Activated CD8-positive, alpha-beta memory T cell treated with anti-CD3 and anti-CD28 coated beads for 36 hours (primary cell): ENCODE data around the gene FIG4. TPM values are rescaled to one million over a fixed set of nuclear protein-coding genes. Genes with fewer than 3 reads are reported as not detected.
"Not testable (repeated sequence)": the region's sequence is repeated elsewhere in the genome, so short reads cannot be mapped to it uniquely, and the experiment has no call there.

ENCODE experiments used
- CTCF ChIA-PET: fragments of 350-600 bp; sonication (Branson Sonifier 250); formaldehyde crosslinking; loops from one replicate; lab custom pipeline; 2021; ENCODE audit warnings: antibody characterized with exemption; lab: Charles Lee
- POLR2A ChIA-PET: fragments of 350-600 bp; sonication (Branson Sonifier 250); formaldehyde crosslinking; loops from one replicate; lab custom pipeline; 2021; ENCODE audit warnings: antibody characterized with exemption; lab: Charles Lee
- total RNA-seq, 2 experiments: library from RNA; stranded (reverse); gene quantifications; one replicate each; pipeline ENCODE4 v1.2.3, GENCODE V29; 2021

FIG4 gene
- total RNA-seq, 2 experiments from 2014 or later: 12.1 to 12.4 TPM

DNA sequence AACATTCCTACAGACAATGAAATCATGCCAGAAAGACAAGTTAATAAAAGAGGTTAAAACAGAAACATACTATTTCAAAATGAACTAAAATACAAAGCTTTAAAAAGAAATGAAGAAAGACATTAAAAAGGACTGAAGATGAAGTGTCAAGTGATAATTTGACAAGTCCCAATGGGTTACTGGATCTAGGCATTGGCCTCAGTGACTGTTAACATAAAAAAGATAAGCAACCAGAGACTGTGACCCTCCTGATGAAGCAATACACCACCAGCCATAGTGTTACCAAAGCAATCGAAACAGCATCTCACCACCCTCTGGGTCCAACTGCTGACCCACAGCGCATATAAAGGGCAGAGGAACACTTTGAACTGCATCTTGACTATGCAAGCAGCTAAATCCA, 130.3 kb downstream of the FIG4 start:
- ChIA-PET POLR2A (no interaction called here), CTCF (no interaction called here)

DNA sequence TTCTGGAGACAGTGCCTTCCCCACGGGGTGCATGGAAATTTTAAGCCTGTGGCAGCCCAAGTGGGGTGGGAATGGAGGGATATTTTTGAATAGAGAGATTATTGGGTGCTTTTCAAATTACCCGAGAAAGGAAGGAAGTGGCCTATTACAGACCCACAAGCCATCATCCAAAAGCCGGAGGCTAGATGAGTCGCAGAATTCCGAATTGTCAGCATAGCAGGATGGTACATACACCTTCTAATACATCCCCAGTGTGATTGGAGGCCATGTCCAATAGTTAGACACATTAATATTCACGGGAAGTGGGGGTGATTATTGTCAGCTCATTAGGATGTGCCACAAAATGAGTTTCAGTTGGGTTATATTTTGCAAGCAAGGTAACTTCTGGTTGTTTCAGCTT, 133.0 kb downstream of the FIG4 start:
- ChIA-PET CTCF (no interaction called here), POLR2A (no interaction called here)

DNA sequence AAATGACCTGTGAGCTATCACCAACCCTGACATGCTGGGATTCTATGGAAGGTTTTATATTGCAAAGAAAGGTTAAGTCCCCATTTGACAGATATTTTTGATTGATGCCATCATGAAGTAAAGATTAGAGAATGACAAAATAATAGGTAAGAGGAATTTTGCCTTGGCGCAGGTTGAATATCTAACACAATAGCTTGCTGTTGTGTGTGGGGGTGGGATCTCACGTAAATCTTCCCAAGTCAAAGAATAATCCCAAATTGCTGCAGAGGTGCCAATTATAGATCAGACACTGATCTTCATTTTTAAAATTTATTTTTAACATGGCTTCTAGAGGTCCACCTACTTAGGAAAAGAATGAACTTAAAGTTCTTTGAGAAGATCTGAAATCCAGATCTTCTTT, 135.5 kb downstream of the FIG4 start:
- ChIA-PET CTCF (no interaction called here), POLR2A (no interaction called here)

DNA sequence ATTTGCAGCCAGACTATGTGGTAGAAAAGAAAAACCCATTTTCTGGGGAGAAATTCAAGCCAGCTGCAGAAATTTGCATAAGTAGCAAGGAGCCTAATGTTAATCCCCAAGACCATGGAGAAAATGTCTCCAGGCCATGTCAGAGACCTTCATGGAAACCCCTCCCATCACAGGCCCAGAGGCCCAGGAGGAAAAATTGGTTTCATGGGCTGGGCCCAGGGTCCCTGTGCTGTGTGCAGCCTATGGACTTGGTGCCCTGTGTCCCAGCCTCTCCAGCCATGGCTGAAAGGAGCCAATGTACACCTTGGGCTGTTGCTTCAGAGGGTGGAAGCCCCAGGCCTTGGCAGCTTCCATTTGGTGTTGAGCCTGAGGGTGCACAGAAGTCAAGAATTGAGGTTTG, 140.3 kb downstream of the FIG4 start:
- CTCF ChIA-PET, POLR2A ChIA-PET: not testable (repeated sequence)

DNA sequence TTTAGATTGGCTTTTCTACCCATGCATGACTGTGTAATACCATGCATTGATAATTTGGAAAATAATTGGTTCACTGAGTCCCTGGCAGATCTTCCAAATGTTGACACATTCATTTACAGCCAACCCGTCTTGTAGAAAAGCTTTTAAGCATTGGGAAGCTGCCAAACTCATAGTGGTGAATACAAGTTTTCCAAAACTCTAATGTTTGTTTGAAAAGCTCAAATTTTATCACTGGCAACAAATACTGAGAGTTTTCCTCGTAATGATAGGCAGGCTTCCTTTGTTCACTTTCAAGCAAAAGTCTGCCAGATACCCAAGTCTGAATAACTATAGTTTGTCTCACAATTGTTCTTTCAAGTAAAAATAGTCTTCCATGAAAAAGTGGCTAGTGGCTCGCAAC, 143.0 kb downstream of the FIG4 start:
- ChIA-PET POLR2A (no interaction called here), CTCF (interaction anchor here (0.5 kb wide), 1 partner anchor 205 kb away, joined by 4 read pairs; no protein-coding TSS in a partner anchor)

DNA sequence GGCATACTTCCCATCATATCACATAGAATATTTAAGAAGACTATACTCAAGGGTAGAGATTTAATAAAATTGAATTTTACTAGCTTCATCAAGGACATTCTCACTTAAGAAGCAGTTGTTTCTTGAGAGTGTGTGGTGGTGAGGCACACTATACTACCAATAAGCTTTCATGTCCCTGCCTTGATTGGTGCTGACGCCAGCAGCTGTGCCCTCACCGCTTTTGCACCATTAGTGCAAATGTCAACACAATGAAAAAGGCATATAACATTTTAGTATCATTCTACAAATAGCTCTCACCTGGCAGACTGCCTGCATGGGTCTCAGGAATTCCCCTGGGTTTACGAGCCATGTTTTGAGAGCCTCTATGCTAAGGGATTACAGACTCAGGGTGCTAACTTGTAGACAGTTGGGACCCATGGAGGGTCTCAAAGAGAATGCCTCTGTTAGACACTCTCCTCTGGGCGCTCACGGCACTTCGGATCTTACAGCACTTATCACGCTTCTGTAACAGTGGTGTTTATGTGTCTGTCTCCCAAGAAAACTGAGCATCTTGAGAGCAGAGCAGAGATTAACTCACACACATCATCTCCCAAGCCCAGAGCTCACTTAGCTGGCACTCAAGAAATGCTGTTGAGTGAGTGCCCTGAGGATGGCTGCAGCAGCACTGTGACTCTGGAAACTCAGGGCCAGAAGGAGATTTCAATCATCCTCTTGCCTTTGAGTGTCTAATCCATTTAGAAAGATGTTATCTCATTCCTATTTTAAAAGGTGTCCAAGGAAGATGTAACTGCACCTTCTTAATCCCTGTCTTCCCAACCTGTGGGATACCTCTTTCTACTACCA, 143.7 kb downstream of the FIG4 start:
- ChIA-PET POLR2A (no interaction called here), CTCF (interaction anchor here (0.5 to 0.6 kb wide), 2 partner anchors 204 to 309 kb away, joined by 4 to 5 read pairs; no protein-coding TSS in a partner anchor)

DNA sequence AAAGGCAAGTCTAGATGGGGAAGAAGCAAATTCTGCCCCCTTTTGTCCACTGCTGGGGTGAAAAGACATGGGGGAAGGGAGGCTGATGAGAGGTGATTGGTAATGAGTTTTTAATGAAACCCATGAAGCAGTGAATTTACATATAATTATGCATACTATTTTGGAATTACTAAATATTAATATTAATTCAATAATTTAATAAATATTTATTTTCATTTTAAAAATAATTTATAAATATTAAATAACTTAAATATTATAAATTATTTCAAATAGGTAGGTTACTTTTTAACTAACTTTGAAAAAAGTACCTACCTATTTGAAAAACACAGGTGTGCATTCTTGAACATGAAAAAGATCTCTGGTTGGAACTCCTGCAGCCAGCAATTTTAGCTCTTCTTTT, 148.9 kb downstream of the FIG4 start:
- ChIA-PET CTCF (no interaction called here), POLR2A (no interaction called here)

DNA sequence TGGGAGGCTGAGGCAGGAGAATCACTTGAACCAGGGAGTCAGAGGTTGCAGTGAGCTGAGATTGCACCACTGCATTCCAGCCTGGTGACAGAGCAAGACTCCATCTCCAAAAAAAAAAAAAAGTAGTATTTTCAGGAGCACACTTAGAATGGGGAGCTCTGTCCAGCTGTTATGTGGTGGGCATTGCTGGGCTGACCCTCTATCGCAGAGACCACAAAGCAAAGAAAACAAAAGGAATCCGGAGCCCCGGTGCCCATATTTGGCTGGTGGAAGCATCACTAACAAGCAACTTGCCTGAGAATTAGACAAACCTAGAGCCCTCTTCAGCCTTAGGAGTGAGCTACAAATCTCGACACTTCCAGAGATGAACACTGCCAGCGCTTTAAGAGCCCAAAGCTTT, 149.7 kb downstream of the FIG4 start:
- CTCF ChIA-PET: no interaction called here
- POLR2A ChIA-PET: no interaction called here

DNA sequence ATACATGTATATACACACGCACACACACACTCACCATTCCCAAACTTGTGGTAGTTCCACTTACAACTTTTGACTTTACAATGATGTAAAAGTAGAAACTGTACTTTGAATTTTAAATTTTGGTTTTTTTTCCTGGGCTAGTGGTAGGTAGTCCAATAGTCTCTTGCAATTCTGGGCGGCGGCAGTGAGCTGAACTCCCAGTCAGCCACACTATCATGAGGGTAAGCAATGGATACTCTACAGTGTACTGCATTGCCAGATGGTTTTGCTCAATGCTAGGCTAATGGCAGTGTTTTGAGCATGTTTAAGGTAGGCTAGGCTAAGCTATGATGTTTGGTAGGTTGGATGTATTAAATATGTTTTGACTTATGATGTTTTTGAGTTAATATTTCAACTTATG, 150.8 kb downstream of the FIG4 start:
- ChIA-PET POLR2A (no interaction called here), CTCF (no interaction called here)

DNA sequence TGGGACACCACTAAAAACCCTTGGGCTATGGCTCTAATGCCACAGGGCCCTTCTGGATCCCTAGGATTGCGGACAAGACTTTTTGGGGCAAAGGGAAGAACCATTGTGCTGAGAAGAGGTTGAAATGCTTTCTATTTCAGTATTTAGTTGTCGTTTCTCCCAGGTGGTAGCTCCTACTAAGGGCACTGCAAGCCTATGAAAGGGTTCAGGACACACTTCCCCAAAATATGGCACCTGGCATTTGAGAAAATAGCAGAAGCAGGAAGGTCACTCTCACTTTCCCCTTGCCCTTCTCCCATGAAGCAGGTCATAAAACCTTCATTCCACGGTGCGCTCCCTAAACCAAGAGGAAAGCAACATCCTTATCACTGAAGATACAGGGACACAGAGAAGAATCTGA, 161.6 kb downstream of the FIG4 start:
- POLR2A ChIA-PET: no interaction called here
- CTCF ChIA-PET: no interaction called here

DNA sequence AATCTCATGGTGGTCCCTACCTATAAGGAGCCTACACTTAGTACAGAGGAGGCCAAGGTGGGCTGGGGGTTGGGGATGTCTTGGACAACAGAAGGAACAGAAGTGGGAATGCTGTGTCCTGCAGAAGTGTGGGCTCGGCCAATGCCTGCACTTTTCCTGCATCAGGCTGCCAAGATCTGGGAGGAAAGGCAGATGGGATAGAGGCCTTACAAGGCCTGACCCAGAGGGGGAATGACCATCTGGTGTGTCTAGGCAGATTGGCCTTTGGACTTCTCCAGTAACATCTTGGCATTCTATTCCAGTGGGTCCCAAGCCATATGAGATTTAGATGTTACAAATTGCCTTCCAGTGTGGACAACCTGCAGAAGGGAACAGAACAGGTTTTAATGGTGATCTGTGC, 162.3 kb downstream of the FIG4 start:
- CTCF ChIA-PET: no interaction called here
- POLR2A ChIA-PET: no interaction called here

DNA sequence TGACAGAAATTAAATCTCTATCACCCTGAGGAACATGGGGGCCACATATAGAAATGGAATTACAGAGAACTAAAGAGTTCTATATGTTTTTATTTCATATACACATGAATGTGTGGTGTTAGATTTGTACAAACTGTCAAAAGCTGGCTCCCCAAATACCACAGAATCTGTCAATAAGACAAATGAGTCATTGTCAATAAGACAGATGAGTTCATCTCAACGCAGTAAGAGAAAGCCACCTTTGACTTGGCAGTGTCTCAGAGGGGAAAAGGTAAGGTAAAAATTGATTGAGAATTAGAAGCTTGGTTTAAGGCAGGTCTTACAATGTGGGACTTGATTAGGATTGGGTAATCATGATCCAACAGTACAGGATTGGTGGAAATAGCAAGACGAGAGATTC, 162.9 kb downstream of the FIG4 start:
- CTCF ChIA-PET: no interaction called here
- POLR2A ChIA-PET: no interaction called here

DNA sequence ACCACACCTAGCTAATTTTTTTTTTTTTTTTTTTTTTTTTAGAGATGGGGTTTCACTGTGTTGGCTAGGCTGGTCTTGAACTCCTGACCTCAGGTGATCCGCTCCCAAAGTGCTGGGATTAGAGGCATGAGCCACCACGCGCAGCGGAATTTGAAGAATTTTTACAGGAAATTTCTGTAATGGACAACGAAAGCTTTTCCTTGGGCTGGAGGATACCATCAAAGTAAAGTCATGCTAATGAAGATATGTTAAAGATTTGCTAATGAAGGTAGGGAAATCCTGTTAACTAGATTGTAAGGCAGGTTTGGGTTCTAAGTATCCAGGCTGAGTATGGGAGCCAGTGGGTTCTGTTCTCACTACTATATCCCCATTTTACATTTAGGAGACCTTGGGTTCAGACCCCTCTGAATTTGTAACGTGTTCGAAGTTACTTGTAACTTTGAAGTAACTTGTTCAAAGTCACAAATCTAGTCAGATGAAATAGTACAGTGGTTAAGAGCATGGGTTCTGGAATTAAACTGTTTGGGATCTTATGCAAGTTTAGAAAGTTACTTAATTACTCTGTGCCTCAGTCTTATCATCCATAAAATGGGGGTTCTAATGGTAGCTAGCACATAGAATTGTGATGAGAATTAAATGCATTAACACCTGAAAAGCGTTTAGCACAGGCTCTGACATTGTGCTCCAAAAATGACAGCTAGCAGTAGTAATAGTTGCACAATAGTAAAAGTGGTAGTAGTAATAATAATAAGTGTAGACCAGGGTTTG, 163.6 kb downstream of the FIG4 start:
- ChIA-PET POLR2A (no interaction called here), CTCF (no interaction called here)

DNA sequence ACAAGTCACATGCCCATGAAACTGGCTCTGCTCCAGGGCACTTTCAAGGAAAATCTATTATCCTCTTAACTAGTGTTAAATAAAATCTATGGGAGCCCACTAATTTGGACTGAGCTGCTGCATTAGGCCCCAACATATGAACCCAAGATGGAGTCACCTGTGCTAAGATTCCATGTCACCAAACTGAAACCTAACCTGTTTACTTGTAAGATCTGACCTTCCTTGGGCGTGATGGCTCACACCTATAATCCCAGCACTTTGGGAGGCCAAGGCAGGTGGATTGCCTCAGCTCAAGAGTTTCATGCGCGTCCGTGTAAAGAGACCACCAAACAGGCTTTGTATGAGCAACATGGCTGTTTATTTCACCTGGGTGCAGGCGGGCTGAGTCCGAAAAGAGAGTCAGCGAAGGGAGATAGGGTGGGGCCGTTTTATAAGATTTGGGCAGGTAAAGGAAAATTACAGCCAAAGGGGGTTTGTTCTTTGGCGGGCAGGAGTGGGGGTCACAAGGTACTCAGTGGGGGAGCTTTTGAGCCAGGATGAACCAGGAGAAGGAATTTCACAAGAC, 164.5 kb downstream of the FIG4 start:
- CTCF ChIA-PET: not testable (repeated sequence)

DNA sequence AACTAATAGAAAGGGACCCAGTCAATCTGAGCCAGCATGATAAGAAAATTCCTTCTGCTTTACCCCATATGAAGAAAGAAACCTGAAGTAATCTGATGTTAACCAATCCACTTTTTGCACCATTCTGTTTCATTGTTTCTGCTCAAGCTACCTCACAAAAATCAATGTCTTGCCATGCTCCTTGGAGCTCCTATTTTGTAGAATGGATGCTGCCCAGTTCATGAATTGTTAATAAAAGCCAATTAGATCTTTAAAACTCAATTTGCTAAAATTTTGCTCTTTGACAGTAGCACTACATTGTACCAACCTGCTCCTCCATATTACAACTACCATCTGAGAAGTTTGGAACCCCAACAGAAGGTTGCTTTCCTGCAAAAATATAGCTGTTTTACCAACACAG, 170.8 kb downstream of the FIG4 start:
- POLR2A ChIA-PET: interaction anchor here (0.6 kb wide), 1 partner anchor 14 kb away, joined by 5 read pairs; no protein-coding TSS in a partner anchor

More for the DNA sequence above, 164.5 kb downstream of the FIG4 start:
- POLR2A ChIA-PET: not testable (repeated sequence)

DNA sequence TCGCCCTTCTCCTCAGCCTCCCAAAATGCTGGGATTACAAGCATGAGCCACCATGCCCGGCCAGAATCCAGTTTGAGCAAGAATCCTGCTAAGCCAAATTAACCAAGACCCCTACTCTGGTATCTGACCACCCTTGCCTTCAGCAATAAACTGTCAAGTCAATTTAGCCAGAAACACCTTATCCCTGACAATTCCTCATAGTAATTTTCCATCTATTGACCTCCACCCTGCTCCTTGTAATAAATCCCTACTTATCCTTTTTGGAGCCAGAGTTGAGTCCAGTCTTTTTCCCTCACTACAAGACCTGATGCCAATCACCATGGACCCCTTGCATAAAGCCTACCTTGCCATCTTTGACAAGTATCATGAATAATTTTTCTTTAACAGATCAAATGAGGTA, 173.0 kb downstream of the FIG4 start:
- ChIA-PET CTCF (no interaction called here), POLR2A (no interaction called here)

More for the DNA sequence above, 170.8 kb downstream of the FIG4 start:
- CTCF ChIA-PET: interaction anchor here (0.7 kb wide), 1 partner anchor 1772 kb away, joined by 3 read pairs; no protein-coding TSS in a partner anchor

DNA sequence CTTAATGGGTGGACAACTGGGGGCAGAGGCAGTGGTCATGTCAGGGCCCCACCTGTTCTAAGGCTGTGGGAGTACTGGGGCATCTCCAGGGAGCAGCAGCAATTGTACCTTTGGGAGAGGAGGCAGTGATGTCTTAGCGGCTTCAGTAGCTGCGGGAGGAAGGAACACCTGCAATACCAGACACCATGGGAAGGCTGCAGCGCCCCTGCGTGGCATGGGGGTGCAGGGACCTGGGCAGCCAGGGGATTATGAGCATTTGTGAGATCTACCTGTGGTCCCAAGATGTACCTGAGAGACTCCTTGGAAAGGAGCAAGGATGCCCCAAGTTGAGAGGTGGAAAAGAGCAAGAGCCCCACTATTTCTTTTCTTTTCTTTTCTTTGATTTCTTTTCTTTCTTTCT, 174.9 kb downstream of the FIG4 start:
- POLR2A ChIA-PET: no interaction called here
- CTCF ChIA-PET: no interaction called here

DNA sequence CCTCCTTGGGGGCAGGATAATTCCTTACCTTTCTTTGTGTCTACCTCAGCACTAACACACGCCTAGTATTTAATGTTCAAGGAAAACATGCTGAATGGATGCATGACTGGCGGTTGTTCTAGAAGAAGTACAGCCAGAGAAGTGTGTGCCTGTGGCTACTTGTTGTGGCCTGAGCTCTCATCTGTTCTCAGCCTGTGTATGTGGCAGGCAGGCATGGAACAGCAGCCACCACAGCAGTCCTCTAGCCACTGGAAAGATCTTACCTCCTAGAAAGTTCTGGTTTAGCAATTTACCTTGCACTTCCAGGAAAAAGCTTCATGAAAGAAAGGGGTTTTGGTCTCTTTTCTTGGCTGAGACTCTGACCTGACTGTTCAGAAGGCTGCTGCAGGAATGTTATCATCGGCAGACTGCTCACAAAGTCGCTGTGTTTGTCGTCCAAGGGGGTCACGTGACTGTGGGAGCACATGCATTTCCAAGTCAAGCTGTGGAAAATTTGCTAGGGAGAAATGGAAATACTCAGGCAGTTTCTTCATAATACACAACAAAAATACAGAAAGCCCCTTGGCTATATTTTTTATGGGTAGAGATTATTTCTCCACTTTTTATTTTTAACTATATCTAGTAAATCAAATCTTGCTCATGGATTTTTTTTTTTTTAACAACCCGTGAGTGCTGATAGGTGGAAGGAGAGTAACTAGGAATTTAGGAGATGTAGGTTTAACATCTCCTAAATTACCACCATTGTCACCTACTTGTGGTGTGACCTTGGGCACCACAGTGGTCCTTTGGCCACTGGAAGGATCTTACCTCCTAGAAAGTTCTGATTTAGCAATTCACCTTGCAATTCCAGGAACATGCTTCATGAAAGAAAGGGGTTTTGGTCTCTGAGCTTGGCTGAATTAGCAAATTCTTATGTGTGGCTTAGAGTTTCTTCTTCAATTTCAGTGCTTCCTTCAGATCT, 176.2 kb downstream of the FIG4 start:
- CTCF ChIA-PET: no interaction called here
- POLR2A ChIA-PET: interaction anchor here (0.7 kb wide), 1 partner anchor 520 kb away, joined by 4 read pairs; no protein-coding TSS in a partner anchor

DNA sequence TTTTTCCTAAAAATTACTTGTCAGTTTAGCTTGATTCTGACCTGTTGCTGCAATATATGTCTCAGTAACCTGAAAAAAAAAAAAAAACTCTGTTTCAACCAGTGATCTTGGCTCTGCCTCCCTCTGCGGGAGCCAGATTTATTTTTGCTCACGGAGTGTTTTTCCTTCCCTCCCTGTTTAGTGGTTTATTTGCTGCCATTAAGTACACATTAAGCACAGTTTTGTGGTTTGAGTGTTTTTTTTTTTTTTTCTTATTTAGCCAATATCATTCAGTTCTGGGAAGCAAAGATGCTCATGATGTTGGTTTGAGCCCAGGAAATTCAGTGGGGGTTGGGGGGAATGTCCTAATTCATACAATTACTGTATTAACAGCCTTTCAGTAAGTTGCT, 176.9 kb downstream of the FIG4 start:
- ChIA-PET POLR2A (interaction anchor here (0.7 kb wide), 1 partner anchor 520 kb away, joined by 4 read pairs; no protein-coding TSS in a partner anchor), CTCF (interaction anchor here (0.7 kb wide), 1 partner anchor 640 kb away, joined by 3 read pairs; no protein-coding TSS in a partner anchor)
